OCI-LY1 (cell line): ENCODE data around the gene MUC12.

Source experiments
- H2AFZ ChIP-seq: fragments of 200-600 bp; sonication (generic), shearing (Covaris generic); 2 replicates; pipeline ENCODE4 v1.6.0; 2014; ENCODE audit warnings: antibody characterized with exemption, mild to moderate bottlenecking, low read length
- H3F3A ChIP-seq: fragments of 200-600 bp; sonication (generic), shearing (Covaris generic); 2 replicates; pipeline ENCODE4 v1.6.0; 2014; ENCODE audit warnings: mild to moderate bottlenecking, antibody characterized with exemption, low read length, moderate library complexity; ENCODE audit not compliant: insufficient read depth
- H3K27ac ChIP-seq: fragments of 200-600 bp; sonication (generic); 2 replicates; pipeline ENCODE4 v1.5.1; 2014; ENCODE audit warnings: low read length, mixed run types, mild to moderate bottlenecking, low read depth; ENCODE audit not compliant: poor library complexity, severe bottlenecking
- H3K27me3 ChIP-seq: fragments of 200-600 bp; sonication (generic); 2 replicates; pipeline ENCODE4 v1.6.0; 2014; ENCODE audit warnings: antibody characterized with exemption, mild to moderate bottlenecking, low read length, moderate library complexity; ENCODE audit not compliant: insufficient read depth
- H3K36me3 ChIP-seq: fragments of 200-600 bp; sonication (generic); 2 replicates; pipeline ENCODE4 v1.6.1; 2014; ENCODE audit warnings: mild to moderate bottlenecking, antibody characterized with exemption, low read length, moderate library complexity, mixed read lengths; ENCODE audit not compliant: insufficient read depth
- H3K4me1 ChIP-seq: fragments of 200-600 bp; sonication (generic); 2 replicates; pipeline ENCODE4 v1.5.1; 2014; ENCODE audit warnings: mild to moderate bottlenecking, low read length, moderate library complexity; ENCODE audit not compliant: insufficient read depth, severe bottlenecking
- H3K4me2 ChIP-seq: fragments of 200-600 bp; sonication (generic), shearing (Covaris generic); 2 replicates; pipeline ENCODE4 v1.6.1; 2014; ENCODE audit warnings: low read length
- H3K4me3 ChIP-seq: fragments of 200-600 bp; sonication (generic); 2 replicates; pipeline ENCODE4 v1.5.1; 2014; ENCODE audit warnings: low read length, low read depth, mild to moderate bottlenecking, mixed read lengths; ENCODE audit not compliant: poor library complexity, severe bottlenecking
- H3K79me2 ChIP-seq: fragments of 200-600 bp; shearing (Covaris generic); 2 replicates; pipeline ENCODE4 v1.6.1; 2016; ENCODE audit warnings: mixed run types, low read length, mixed read lengths; ENCODE audit not compliant: insufficient read depth
- H3K9ac ChIP-seq: fragments of 200-600 bp; sonication (generic), shearing (Covaris generic); 2 replicates; pipeline ENCODE4 v1.6.1; 2014; ENCODE audit warnings: mild to moderate bottlenecking, low read length, mixed read lengths
- H3K9me2 ChIP-seq: fragments of 200-600 bp; sonication (generic), shearing (Covaris generic); 2 replicates; pipeline ENCODE4 v1.6.1; 2014; ENCODE audit warnings: low read depth, mild to moderate bottlenecking, low read length, mixed read lengths
- H3K9me3 ChIP-seq: fragments of 200-600 bp; shearing (Covaris generic); 2 replicates; pipeline ENCODE4 v1.6.1; 2014; ENCODE audit warnings: low read length, mixed read lengths
- H4K20me1 ChIP-seq: fragments of 200-600 bp; sonication (generic), shearing (Covaris generic); 2 replicates; pipeline ENCODE4 v1.6.0; 2016; ENCODE audit warnings: mild to moderate bottlenecking, low read length; ENCODE audit not compliant: insufficient read depth
- EZH2 ChIP-seq: fragments of 200-600 bp; sonication (generic), shearing (Covaris generic); IDR thresholded peaks from 2 replicates; pipeline ENCODE4 v1.8.0; 2017; ENCODE audit warnings: borderline replicate concordance, mixed run types, mild to moderate bottlenecking, antibody characterized with exemption, low read length, moderate library complexity, mixed read lengths
- TF ChIP-seq, protein P1 (sequence below): fragments of 200-600 bp; sonication (generic), shearing (Covaris generic); IDR thresholded peaks from 2 replicates; pipeline ENCODE4 v1.5.1; 2017; ENCODE audit warnings: mild to moderate bottlenecking, antibody characterized with exemption, low read length, moderate library complexity, mixed read lengths

MUC12 gene

DNA sequence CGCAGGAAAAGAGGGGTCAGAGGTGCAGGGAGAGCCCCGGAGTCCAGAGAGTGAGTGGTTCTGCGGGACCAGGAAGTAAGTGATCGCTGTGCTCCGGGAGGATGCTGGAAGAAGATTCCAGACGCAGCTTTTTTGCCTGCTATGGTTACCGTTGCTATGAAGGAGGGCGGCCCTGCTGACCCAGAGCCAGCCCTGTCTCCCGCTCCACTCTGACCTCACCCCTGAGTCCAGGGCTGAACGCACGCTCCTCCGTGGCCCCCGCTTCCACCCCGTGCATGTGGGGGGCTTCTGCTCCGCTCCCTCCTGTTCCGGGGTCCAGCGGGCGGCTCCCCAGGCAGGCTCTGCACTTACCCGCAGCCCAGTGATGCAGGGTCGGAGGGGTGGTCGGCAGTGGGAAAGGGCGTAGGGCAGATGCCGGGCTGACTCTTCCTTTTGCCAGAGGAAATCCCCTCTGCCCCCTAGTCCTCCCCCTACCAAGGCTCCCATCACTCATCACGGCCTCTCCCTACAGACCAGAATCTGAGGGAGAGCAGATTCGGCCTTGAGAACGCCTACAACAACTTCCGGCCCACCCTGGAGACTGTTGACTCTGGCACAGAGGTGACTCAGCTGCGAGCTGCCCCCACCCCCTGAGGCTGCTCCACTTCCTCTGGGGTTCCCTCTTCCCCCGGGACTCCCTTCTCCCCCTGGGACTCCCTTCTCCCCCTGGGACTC, 47.9 kb downstream of the MUC12 start:
- no peaks in the 10 kb centered on the region for H4K20me1 ChIP-seq
- no peak overlapping the region for H2AFZ ChIP-seq
- H3K27ac ChIP-seq = no peak overlapping the region
- H3F3A ChIP-seq = no peaks in the 10 kb centered on the region
- H3K36me3 ChIP-seq = no peaks in the 10 kb centered on the region
- no peaks in the 10 kb centered on the region for H3K9me3 ChIP-seq
- H3K4me1 ChIP-seq = peaks cover 3% of the 10 kb centered on the region
- no peak overlapping the region for H3K4me2 ChIP-seq
- no peaks in the 10 kb centered on the region for H3K9me2 ChIP-seq
- TF ChIP-seq, protein P1, sequence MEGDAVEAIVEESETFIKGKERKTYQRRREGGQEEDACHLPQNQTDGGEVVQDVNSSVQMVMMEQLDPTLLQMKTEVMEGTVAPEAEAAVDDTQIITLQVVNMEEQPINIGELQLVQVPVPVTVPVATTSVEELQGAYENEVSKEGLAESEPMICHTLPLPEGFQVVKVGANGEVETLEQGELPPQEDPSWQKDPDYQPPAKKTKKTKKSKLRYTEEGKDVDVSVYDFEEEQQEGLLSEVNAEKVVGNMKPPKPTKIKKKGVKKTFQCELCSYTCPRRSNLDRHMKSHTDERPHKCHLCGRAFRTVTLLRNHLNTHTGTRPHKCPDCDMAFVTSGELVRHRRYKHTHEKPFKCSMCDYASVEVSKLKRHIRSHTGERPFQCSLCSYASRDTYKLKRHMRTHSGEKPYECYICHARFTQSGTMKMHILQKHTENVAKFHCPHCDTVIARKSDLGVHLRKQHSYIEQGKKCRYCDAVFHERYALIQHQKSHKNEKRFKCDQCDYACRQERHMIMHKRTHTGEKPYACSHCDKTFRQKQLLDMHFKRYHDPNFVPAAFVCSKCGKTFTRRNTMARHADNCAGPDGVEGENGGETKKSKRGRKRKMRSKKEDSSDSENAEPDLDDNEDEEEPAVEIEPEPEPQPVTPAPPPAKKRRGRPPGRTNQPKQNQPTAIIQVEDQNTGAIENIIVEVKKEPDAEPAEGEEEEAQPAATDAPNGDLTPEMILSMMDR = no peak
- TF ChIP-seq EZH2 = no peak
- H3K4me3 ChIP-seq = no peak overlapping the region
- H3K79me2 ChIP-seq = no peaks in the 10 kb centered on the region
- H3K27me3 ChIP-seq = peaks cover 9% of the 10 kb centered on the region
- no peak overlapping the region for H3K9ac ChIP-seq

DNA sequence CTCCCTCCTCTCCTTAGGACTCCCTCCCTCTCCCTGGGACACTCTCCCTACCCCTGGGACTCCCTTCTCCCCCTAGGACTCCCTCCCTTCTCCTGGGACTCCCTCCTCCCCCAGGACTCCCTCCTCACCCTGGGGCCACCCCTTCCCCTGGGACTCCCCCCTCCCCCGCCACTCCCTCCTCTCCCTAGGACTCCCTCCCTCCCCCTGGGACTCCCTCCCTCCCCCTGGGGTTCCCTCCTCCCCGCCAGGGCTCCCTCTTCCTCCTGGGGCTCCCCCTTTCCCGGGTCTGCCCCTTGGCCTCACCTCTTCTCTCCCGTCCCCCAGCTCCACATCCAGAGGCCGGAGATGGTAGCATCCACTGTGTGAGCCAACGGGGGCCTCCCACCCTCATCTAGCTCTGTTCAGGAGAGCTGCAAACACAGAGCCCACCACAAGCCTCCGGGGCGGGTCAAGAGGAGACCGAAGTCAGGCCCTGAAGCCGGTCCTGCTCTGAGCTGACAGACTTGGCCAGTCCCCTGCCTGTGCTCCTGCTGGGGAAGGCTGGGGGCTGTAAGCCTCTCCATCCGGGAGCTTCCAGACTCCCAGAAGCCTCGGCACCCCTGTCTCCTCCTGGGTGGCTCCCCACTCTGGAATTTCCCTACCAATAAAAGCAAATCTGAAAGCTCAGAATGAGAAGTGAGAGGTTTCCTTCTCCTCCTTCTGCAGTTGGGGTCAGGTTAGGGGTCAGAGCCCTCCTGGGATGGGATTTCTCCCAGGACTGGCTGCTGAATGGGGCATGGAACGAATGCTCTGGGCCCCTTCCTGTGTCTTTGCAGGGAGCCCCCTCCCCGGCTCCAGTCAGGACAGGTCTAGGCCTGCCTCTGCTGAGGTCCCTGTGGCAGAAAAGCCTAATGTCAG, 49.2 kb downstream of the MUC12 start:
- TF ChIP-seq, protein P1 = no peak
- no peak for TF ChIP-seq EZH2
- Histone ChIP-seq H4K20me1 (no peaks in the 10 kb centered on the region), H2AFZ (no peak overlapping the region), H3K4me2 (no peak overlapping the region), H3F3A (no peaks in the 10 kb centered on the region), H3K36me3 (no peaks in the 10 kb centered on the region), H3K9me2 (no peaks in the 10 kb centered on the region), H3K9ac (no peak overlapping the region), H3K4me1 (peaks cover 3% of the 10 kb centered on the region), H3K79me2 (no peaks in the 10 kb centered on the region), H3K27ac (no peak overlapping the region), H3K9me3 (no peaks in the 10 kb centered on the region), H3K27me3 (peaks cover 9% of the 10 kb centered on the region), H3K4me3 (no peak overlapping the region)

DNA sequence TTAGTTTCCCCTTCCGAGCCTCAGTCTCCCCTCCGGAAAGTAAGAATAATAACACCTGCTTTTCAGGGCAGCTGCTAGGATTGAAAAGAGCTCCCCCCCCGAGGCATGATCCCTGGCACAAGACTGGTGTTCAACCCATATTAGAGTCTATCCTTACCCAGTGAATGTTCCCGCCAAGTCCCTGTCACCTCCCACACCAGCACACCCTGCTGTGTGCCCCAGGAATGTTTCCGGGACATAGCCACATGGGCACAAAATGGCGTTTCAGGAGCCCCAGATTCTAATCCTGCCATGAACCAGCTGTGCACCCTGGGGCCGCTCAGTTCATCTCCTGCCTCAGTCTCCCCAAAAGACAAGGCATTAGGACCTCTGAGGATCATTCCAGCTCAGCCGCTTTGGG, 51.1 kb downstream of the MUC12 start:
- TF ChIP-seq, protein P1 = no peak
- TF ChIP-seq EZH2 = no peak
- H3K36me3 ChIP-seq = no peaks in the 10 kb centered on the region
- H3K9me3 ChIP-seq = no peaks in the 10 kb centered on the region
- H3K4me1 ChIP-seq = peaks cover 3% of the 10 kb centered on the region
- H3K4me2 ChIP-seq = no peak overlapping the region
- no peaks in the 10 kb centered on the region for H4K20me1 ChIP-seq
- H3F3A ChIP-seq = no peaks in the 10 kb centered on the region
- no peak overlapping the region for H3K9ac ChIP-seq
- no peak overlapping the region for H3K27ac ChIP-seq
- no peak overlapping the region for H3K4me3 ChIP-seq
- H2AFZ ChIP-seq = no peak overlapping the region
- H3K79me2 ChIP-seq = no peaks in the 10 kb centered on the region
- H3K27me3 ChIP-seq = peaks cover 9% of the 10 kb centered on the region; the same call in 1 of the 2 replicates
- H3K9me2 ChIP-seq = no peaks in the 10 kb centered on the region
